Measurements from ENCODE around the gene MRPS12.

- TF ChIP-seq, protein P1, sequence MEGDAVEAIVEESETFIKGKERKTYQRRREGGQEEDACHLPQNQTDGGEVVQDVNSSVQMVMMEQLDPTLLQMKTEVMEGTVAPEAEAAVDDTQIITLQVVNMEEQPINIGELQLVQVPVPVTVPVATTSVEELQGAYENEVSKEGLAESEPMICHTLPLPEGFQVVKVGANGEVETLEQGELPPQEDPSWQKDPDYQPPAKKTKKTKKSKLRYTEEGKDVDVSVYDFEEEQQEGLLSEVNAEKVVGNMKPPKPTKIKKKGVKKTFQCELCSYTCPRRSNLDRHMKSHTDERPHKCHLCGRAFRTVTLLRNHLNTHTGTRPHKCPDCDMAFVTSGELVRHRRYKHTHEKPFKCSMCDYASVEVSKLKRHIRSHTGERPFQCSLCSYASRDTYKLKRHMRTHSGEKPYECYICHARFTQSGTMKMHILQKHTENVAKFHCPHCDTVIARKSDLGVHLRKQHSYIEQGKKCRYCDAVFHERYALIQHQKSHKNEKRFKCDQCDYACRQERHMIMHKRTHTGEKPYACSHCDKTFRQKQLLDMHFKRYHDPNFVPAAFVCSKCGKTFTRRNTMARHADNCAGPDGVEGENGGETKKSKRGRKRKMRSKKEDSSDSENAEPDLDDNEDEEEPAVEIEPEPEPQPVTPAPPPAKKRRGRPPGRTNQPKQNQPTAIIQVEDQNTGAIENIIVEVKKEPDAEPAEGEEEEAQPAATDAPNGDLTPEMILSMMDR (IDR thresholded peaks at IDR 0.05) = no peak
- TF ChIP-seq POLR2A (IDR thresholded peaks at IDR 0.05) = no peak
- TF ChIP-seq POLR2AphosphoS5 (IDR thresholded peaks at IDR 0.05) = no peak
Measured at GRCh38 chr19:38891771-38892170, 39.0 kb upstream of the MRPS12 start.

All from upper lobe of left lung (tissue), 4 donors.